Astrocyte of the cerebellum (primary cell): ENCODE measurements around the gene MYO1B.

ENCODE experiments used
- DNase-seq: peaks from one replicate; pipeline ENCODE4 v3.0.0-alpha.2; 2011; ENCODE audit warnings: low read depth
- H3K4me3 ChIP-seq: 2 replicates; pipeline ENCODE4 v1.5.1; 2011; ENCODE audit warnings: mild to moderate bottlenecking, low read depth, low read length, moderate library complexity
- in situ Hi-C: cut with HindIII; loops from 2 replicates; pipeline ENCODE4 v1.10.0; 2017; ENCODE audit warnings: low sequenced_read_pairs
- TF ChIP-seq, protein P1 (sequence below): IDR thresholded peaks from 2 replicates; pipeline ENCODE4 v1.5.1; 2012; ENCODE audit warnings: low read length, low read depth, moderate library complexity, mild to moderate bottlenecking; ENCODE audit errors: missing control alignments

The MYO1B gene

DNA sequence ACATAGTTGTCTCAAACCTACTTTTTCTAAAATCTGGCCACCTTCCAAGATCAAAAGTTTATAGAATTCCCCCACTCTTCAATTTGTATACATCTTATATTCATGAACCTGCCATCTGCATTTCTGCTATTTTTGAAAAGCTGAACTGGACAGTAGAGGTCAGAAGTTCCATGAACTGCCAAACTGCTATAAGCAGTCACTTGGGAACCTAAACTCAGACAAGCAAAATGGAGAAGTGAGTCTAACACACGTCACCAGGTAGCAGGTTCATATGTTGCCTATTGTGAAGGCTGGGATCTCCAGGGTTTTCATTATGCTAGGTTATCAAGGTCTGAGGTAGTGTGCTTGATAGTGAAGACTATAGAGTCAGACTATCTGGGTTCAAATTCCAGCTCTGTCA lies 2.0 kb upstream of the MYO1B start:
- in situ Hi-C loops = no loop called here
- no peak overlapping the region for H3K4me3 ChIP-seq
- TF ChIP-seq, protein P1, sequence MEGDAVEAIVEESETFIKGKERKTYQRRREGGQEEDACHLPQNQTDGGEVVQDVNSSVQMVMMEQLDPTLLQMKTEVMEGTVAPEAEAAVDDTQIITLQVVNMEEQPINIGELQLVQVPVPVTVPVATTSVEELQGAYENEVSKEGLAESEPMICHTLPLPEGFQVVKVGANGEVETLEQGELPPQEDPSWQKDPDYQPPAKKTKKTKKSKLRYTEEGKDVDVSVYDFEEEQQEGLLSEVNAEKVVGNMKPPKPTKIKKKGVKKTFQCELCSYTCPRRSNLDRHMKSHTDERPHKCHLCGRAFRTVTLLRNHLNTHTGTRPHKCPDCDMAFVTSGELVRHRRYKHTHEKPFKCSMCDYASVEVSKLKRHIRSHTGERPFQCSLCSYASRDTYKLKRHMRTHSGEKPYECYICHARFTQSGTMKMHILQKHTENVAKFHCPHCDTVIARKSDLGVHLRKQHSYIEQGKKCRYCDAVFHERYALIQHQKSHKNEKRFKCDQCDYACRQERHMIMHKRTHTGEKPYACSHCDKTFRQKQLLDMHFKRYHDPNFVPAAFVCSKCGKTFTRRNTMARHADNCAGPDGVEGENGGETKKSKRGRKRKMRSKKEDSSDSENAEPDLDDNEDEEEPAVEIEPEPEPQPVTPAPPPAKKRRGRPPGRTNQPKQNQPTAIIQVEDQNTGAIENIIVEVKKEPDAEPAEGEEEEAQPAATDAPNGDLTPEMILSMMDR = no peak
- no peak for DNase-seq

DNA sequence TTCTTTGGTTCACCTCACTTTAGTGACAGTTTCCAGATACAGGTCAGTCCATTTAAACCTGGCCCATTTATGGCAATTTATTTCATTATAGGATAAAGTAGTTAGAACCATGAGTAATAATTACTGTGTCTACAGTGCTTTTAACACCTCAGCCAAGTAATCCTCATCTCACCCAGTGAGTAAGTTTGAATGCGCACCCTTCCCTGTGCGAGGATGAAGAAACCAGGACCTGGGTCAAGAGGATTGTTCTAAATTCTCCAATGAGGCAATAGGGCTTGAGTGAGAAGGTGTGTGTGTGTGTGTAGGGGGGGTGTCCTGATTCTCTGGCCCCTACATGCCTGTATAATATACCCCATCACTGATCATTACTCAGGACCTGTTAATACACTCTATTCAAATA lies 854 bp upstream of the MYO1B start:
- in situ Hi-C loops = no loop called here
- DNase-seq = no peak
- TF ChIP-seq, protein P1 = no peak
- peak overlapping the region; percentile 84 for H3K4me3 ChIP-seq

DNA sequence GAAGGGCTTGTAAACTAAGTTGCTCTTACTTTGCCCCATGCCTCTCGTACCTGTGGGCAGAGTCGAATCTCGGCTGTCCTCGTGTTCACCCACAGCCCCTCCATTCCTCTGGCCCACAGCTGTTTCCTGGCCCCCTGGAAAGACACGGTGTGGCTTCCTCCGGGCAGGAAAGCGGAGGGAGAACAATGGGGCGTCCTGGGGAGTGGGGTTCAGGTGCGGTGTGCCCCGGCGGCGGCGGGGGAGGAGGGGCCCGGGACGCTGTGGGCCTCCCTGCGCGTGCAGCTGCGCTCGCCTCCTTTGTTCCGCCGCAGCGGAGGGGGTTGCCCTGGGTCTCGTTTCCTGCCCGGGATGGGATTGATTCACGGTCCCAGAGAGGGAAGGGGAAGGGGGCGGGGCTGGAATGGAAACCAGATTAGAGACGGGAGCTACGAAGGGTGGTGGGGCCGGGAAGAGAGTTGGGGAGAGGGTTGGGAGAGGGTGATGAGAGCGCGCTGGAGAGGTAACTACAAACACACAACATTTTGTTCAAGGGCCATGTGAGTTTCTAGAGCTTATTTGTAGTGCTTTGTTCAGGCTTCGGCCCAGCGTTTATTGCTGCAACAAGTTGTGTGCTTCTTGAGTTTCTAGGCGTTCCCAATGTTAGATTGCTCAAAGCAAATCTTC lies 796 bp downstream of the MYO1B start:
- peak; percentile 39 for DNase-seq
- H3K4me3 ChIP-seq = peak overlapping the region; percentile 84
- in situ Hi-C loops = no loop called here
- TF ChIP-seq, protein P1 = no peak

DNA sequence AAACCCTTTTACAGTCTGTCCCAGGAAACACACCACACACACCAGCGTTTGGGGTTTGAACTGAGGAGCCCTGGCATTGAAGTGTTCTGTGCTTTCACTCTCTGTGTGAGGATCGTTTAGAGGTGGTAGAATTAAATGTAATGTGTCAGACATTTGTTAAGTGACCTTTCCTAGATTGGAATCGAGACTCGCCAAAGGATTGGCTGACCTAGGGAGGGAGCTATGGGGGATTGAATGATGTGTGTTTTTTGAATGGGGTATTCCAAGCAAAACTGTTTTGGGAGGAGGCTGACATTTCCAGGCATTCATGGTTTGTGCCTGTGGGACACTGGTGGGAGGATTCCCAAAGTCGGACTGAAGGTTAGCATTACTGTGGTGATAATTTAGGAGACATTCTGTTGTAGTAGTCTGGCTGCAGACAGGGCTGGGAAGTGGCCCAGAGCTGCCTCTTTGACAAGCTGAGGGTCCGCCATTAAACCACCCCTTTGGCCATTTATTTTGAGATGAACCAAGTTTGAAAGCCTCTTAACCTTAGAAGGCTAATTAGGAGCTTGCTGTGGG lies 1.7 kb downstream of the MYO1B start:
- in situ Hi-C loops = no loop called here
- TF ChIP-seq, protein P1 = no peak
- H3K4me3 ChIP-seq = peak overlapping the region; percentile 84
- DNase-seq = no peak

DNA sequence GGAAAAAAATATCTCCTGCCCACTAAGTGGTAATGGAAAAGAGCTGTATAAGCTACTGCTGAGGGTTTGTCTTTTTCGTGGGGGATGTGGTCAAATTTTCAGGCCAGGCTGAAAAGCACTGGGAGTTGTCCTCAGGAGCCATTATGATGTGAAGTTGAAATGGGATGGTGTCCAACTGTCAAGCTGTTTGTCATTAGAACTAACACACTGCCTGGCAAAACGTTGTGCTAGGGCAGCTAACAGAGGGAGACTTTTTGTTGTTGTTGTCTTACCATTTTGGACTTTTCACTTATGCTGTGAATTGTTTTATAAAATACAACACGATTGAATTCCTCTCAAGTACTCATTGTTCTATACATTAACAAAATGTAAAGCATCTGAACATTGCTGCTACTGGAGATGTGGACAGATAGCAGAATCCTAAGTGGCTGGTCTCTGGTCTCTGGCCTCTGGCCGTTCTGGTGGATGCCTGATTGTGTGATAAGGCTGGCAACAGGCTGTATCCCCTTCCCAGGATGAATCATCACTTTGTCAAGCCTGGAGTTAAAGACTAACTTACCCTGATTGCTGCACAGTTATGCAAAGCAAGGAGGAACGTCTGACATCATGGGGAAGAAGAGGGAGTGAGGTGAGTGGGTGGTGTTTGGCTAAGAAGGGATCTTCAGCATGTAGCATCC lies 2.3 kb downstream of the MYO1B start:
- in situ Hi-C loops = no loop called here
- TF ChIP-seq, protein P1 = no peak
- peak overlapping the region; percentile 84 for H3K4me3 ChIP-seq
- peak; percentile 77 for DNase-seq

DNA sequence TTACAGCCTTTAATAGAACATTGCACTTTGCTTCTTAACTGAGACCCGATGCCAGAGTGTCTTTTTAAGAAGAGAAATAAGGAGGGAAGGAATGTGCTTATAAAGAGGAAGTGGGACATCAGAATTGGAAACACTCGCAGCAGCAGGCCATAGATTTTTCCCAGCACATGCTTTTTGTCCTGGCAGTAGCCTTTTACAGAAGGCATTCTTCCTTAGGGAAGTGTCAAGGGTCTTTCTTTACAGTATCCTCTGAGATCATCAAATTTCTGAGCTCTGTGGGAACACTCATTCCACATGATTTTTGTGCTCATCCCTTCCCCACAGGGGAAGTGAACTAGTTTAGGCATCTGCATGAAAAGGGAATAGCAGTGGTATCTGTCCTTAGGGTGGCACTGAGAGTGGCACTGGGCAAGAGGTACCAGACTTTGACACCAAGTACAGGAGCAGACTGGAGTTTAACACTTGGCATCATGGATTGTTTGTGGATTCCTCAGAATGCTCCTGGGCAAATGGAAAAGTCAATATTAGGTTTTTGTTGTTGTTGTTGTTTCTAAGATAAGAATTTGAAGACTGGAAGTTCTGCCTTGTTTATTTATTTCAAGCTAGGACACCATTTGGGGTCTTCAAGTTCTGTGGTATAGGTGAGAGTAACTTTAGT lies 4.1 kb downstream of the MYO1B start:
- H3K4me3 ChIP-seq = no peak overlapping the region
- DNase-seq = no peak
- in situ Hi-C loops = no loop called here
- TF ChIP-seq, protein P1 = no peak
